Dendritic cell treated with granulocyte-macrophage colony-stimulating factor and Interleukin-4, amounts not matched to agents 40 ng/mL and 50 ng/mL, for 4 days (primary cell): Measurements from ENCODE around the gene MRM3.
"Not testable (repeated sequence)": the region's sequence is repeated elsewhere in the genome, so short reads cannot be mapped to it uniquely, and the experiment has no call there.

ENCODE experiments used
- H3K27ac Mint-ChIP-seq: one replicate; pipeline ENCODE4 v1.8.0; 2022; ENCODE audit warnings: mild to moderate bottlenecking, mixed read lengths
- H3K27me3 Mint-ChIP-seq: one replicate; pipeline ENCODE4 v1.8.0; 2022; ENCODE audit warnings: mild to moderate bottlenecking, mixed read lengths
- H3K36me3 Mint-ChIP-seq: one replicate; pipeline ENCODE4 v1.8.0; 2022; ENCODE audit warnings: low read depth, mixed read lengths
- H3K4me1 Mint-ChIP-seq: one replicate; pipeline ENCODE4 v1.8.0; 2022; ENCODE audit warnings: low read depth, mixed read lengths
- H3K4me3 Mint-ChIP-seq: one replicate; pipeline ENCODE4 v1.8.0; 2022; ENCODE audit warnings: mild to moderate bottlenecking, moderate library complexity, mixed read lengths
- H3K9me3 Mint-ChIP-seq: one replicate; pipeline ENCODE4 v1.8.0; 2022; ENCODE audit warnings: mixed read lengths
- intact Hi-C: fragments of 100-400 bp; cut with micrococcal nuclease; formaldehyde crosslinking; loops from one replicate; pipeline ENCODE4 v1.15.0; 2022

Gene MRM3

DNA sequence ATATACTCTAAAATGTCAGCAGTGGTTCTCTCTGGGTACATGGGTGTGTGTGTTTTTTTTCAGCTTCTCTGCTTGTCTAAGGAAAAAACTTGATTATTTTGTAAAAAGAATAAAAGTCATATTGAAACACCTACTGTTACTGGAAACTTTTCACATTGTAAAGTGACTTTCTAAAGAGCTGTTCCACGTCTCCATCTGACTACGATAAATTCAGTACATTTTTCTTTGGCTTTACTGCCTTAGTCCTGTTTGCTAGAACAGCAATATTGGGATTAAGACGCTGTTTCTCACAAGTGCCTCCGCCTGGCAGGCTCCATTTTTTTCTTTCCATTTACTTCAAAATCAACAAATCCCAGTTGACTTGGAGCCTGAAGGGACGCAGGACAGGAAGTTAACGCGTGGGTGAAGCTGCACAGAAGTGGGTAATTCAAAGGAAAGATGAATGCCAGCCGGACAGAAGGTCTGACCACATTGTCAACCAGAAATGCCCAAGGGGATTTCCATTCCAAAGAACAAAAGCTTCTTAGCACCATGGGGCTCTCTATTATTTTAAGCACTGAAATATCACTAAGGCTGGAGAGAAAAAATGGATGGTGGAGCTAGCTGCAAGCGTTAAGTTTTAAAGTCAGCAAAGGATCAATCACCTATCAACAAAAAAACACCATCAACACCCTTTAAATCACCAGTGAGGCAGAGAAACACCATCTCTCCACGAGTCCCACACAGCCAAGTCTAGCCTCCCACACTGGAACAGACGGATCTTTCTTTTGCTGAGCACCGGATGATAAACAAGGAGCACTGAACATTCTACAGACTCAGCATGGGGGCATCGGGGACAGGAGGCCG, 8.5 kb upstream of the MRM3 start:
- Mint-ChIP-seq H3K27ac (no peak overlapping the region), H3K36me3 (peaks cover 96% of the 10 kb centered on the region), H3K4me1 (peaks cover 6% of the 10 kb centered on the region), H3K4me3 (no peak overlapping the region), H3K9me3 (no peaks in the 10 kb centered on the region), H3K27me3 (no peaks in the 10 kb centered on the region)
- intact Hi-C loops = no loop called here

DNA sequence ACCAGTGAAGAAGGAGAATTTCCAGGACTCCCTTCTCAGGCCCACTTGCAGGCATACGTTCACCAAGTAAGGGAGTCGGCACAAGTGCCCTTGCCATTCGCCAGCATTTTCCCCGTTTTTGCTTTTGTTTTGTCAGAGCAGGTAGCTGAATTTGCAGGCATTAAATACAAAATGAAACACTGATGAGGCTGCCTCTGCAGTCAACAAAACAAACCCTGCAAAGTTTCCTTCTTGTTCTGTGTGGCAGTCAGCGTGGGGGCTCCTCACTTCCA, 7.9 kb upstream of the MRM3 start:
- H3K4me3 Mint-ChIP-seq = no peak overlapping the region
- H3K9me3 Mint-ChIP-seq = no peaks in the 10 kb centered on the region
- intact Hi-C loops = no loop called here
- no peaks in the 10 kb centered on the region for H3K27me3 Mint-ChIP-seq
- H3K36me3 Mint-ChIP-seq = peaks cover 93% of the 10 kb centered on the region
- no peak overlapping the region for H3K27ac Mint-ChIP-seq
- H3K4me1 Mint-ChIP-seq = peaks cover 6% of the 10 kb centered on the region

DNA sequence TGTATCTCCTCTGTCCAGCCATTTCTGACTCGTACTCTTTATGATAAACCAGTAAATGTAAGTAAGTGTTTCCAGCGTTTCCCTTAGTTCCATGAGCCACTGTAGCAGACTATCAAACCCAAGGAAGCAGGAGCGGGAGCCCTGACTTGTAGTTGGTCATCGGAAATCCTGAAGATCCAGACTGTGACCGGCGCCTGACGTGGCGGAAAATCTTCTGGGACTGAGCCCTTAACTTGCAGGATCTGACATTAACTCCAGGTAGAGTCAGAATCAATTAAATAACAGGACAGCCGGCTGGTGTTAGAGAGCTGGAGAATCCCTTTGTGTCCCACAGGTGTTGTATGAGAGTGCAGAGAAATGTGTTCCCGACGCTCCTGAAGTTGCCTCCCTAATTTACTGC, 4.1 kb upstream of the MRM3 start:
- Mint-ChIP-seq H3K9me3 (no peaks in the 10 kb centered on the region), H3K27ac (no peak overlapping the region), H3K4me3 (no peak overlapping the region), H3K36me3 (peaks cover 84% of the 10 kb centered on the region), H3K4me1 (peaks cover 26% of the 10 kb centered on the region), H3K27me3 (no peaks in the 10 kb centered on the region)
- intact Hi-C loops = no loop called here

DNA sequence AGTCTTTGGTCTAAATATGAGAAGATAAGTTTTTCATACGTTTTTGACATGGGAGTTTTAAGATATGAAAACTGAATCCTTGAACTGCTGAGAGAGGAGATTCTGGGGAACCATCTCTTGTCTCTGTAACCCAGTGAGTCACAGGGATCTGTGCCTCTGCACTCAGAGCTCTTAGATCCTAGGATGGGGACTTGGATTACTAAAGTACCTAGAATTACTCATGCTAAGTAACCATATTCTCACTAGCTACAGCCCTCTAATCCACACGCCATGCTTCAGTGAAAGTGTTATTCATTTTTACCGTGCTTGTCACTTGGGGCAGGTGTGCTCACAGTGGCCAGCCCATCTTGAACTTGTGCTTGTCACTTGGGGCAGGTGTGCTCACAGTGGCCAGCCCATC, 2.0 kb downstream of the MRM3 start:
- Mint-ChIP-seq H3K36me3 (peaks cover 67% of the 10 kb centered on the region), H3K27ac (no peak overlapping the region)
- intact Hi-C loops = loop anchor here (5.0 kb wide), 1 partner anchor 213 kb away; the partner anchor contains the start of gene TIMM22

DNA sequence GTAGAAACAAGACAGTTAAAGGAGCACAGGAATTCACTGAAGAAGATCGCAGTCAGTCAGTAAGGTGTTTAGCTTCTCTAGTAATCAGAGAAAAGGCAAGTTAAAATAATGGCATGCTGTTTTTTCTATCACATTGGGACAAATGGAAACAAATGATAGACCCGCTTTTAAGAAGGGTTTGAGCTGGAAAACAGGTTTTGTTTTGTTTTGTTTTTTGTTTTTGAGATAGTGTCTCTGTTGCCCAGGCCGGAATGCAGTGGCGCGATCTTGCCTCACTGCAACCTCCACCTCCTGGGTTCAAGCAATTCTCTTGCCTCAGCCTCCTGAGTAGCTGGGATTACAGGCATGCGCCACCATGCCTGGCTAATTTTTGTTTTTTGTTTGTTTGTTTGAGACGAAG, 3.7 kb downstream of the MRM3 start:
- H3K27me3 Mint-ChIP-seq, intact Hi-C loops, H3K9me3 Mint-ChIP-seq, H3K4me3 Mint-ChIP-seq, H3K27ac Mint-ChIP-seq: not testable (repeated sequence)
- H3K4me1 Mint-ChIP-seq = peaks cover 17% of the 10 kb centered on the region
- peaks cover 73% of the 10 kb centered on the region for H3K36me3 Mint-ChIP-seq

More for the DNA sequence above, 2.0 kb downstream of the MRM3 start:
- Mint-ChIP-seq H3K9me3 (no peaks in the 10 kb centered on the region), H3K27me3 (no peaks in the 10 kb centered on the region), H3K4me1 (peaks cover 23% of the 10 kb centered on the region), H3K4me3 (no peak overlapping the region)

DNA sequence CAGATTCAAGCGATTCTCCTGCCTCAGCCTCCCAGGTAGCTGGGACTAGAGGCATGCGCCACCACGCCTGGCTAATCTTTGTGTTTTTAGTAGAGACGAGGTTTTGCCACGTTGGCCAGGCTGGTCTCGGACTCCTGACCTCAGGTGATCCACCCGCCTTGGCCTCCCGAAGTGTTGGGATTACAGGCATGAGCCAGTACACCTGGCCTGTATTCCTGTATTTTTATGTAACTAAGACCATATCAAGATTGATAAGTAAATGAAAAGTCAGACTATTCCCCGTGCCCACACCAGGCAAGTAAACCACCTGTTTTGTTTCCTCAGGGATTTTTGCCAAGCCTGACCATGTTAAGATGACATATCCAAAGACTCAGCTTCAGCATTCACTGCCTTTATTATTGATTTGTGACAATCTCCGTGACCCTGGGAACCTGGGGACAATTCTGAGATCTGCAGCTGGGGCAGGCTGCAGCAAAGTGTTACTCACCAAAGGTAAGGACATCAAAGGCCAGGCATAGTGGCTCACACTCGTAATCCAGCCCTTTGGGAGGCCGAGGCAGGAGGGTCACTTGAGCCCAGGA, 5.6 kb downstream of the MRM3 start:
- Mint-ChIP-seq H3K27me3 (no peaks in the 10 kb centered on the region), H3K36me3 (peaks cover 80% of the 10 kb centered on the region), H3K4me1 (peaks cover 7% of the 10 kb centered on the region), H3K27ac (no peak overlapping the region), H3K9me3 (no peaks in the 10 kb centered on the region), H3K4me3 (no peak overlapping the region)
- intact Hi-C loops = no loop called here

DNA sequence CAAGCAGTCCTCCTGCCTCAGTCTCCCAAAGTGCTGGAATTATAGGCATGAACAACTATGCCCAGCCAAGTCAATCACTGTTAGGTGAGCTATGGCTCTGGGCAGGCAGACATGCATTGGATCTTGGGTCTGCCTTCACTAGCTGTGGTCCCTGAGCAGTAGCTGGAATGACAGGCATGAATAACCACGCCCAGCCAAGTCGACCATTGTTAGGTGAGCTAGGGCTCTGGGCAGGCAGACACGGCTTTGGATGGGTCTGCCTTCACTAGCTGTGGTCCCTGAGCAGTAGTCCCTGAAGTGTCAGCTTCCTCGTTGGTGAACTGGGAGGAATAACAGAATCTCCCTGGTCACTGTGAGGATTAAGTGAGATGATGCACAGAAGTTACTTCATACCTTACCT, 6.4 kb downstream of the MRM3 start:
- H3K9me3 Mint-ChIP-seq = no peaks in the 10 kb centered on the region
- intact Hi-C loops = no loop called here
- H3K4me3 Mint-ChIP-seq = no peak overlapping the region
- no peaks in the 10 kb centered on the region for H3K4me1 Mint-ChIP-seq
- H3K27ac Mint-ChIP-seq = no peak overlapping the region
- peaks cover 86% of the 10 kb centered on the region for H3K36me3 Mint-ChIP-seq
- H3K27me3 Mint-ChIP-seq = no peaks in the 10 kb centered on the region

DNA sequence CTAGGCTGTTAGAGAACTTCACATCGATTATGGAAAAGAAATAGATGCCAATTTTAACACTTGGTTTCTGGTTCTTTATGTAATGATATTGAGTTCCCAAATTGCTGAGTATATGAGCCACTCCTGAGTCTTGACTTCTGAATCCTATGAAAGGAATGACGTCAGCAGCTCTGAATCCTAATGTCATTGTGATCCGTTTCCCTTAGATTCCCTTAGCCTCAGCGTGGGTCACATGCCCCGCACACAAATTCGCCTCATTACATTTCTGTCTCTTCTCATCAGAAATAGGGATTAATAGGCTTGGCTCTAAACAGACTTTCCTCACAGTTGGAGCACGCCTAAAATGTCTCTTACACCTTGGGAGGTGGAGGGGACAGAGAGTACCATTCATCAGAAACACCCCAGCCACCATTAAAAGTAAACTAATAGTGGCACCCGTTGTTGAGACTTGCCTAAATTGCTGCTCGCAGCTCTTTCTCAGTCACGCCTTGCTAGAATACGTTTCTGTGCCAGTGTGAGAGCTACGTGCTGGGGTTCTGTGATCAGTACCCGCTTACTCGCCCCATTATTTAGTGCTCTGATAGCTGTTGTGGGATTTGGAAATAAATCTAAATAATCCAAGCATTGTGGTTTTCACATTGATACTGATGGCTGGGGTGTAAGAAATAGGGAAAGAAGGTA, 7.1 kb downstream of the MRM3 start:
- no peak overlapping the region for H3K27ac Mint-ChIP-seq
- H3K36me3 Mint-ChIP-seq = peaks cover 79% of the 10 kb centered on the region
- intact Hi-C loops = no loop called here

DNA sequence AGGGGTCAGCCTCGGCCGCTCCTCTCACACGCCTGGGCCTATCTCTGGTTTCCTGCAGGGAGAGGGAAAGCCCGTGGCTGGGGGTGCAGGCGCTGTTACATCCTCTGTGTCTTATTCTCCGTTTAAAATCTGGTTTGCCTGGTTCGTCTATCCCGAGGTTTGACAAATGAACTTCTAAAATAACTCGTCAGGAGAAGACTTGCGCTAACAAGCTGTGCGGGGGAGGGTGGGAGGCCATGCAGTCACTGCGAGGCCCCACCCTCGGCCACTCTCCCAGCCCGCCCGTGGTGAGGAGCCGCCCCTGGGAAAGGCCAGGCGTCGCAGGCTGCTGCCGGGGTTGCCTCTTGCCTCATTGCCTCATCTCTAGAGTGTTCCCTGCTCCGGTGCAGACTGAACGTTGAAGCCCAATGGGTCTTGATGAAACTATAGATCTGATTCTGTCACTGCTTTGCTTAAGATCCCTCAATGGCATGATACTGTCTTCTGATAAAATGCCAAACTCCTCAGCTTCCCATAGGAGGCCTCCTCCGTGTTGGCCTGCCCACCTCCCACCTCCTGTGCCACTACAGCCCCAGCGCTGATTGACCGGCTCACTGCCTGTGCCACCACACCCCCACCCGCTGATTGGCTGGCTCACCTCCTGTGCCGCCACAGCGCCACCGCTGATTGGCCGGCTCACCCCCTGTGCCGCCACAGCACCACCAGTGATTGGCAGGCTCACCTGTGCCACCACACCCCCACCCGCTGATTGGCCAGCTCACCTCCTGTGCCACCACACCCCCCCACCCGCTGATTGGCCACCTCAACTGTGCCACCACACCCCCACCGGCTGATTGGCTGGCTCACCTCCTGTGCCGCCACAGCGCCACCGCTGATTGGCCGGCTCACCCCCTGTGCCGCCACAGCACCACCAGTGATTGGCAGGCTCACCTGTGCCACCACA, 8.0 kb downstream of the MRM3 start:
- intact Hi-C loops = not testable (repeated sequence)
- H3K36me3 Mint-ChIP-seq = peaks cover 76% of the 10 kb centered on the region

More for the DNA sequence above, 7.1 kb downstream of the MRM3 start:
- Mint-ChIP-seq H3K9me3 (no peaks in the 10 kb centered on the region), H3K27me3 (no peaks in the 10 kb centered on the region), H3K4me3 (no peak overlapping the region), H3K4me1 (peaks cover under 1% of the 10 kb centered on the region)

DNA sequence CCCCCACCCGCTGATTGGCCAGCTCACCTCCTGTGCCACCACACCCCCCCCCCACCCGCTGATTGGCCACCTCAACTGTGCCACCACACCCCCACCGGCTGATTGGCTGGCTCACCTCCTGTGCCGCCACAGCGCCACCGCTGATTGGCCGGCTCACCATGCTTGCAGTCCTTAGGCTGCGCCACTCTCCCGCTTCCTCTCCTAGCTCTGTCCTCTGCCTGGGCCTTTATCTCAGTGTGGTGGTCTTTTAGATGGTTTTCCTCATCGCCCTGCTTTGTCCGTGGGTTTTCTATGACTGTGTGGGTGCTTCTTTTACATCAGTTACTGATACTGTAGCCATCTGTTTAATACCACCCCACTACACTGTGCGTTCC, 8.7 kb downstream of the MRM3 start:
- H3K27ac Mint-ChIP-seq, H3K27me3 Mint-ChIP-seq, H3K4me3 Mint-ChIP-seq, H3K4me1 Mint-ChIP-seq, intact Hi-C loops, H3K9me3 Mint-ChIP-seq: not testable (repeated sequence)
- peaks cover 76% of the 10 kb centered on the region for H3K36me3 Mint-ChIP-seq

More for the DNA sequence above, 8.0 kb downstream of the MRM3 start:
- H3K4me3 Mint-ChIP-seq, H3K27ac Mint-ChIP-seq, H3K9me3 Mint-ChIP-seq, H3K27me3 Mint-ChIP-seq, H3K4me1 Mint-ChIP-seq: not testable (repeated sequence)

DNA sequence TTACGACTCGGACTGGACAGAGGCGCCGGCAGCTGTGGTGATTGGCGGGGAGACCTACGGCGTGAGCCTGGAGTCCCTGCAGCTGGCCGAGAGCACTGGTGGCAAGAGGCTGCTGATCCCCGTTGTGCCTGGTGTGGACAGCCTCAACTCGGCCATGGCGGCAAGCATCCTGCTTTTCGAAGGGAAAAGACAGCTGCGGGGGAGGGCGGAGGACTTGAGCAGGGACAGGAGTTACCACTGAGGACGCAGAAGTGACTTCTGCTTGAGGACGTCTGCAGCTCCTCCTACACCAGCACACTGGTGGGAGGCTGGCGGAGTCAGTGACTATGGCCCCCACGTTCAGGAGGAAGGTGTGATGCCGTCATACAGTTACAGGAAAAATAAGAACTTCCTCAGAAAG, 9.7 kb downstream of the MRM3 start:
- Mint-ChIP-seq H3K9me3 (no peaks in the 10 kb centered on the region), H3K36me3 (peaks cover 67% of the 10 kb centered on the region), H3K27me3 (peaks cover 2% of the 10 kb centered on the region), H3K4me1 (peaks cover 9% of the 10 kb centered on the region), H3K4me3 (no peak overlapping the region), H3K27ac (no peak overlapping the region)
- intact Hi-C loops = no loop called here

DNA sequence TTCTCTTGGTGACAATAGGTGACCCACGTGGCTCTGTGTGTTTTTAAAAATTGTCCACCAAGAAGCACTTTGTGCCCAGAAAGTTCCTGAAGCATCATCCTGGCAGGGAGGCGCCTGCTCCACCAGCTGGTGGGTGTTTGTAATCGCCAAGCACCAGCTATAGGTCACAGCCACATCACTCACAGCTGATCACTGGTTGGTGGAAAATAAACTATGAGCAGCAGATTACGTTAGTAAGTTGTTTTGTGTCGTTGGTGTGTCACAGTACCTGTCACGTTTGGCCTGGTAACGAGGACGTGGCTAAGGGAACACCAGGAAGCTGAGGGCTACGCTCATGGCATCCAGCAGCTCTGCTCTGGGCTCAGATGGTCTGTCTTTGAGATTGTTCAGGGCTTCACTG, 10.1 kb downstream of the MRM3 start:
- Mint-ChIP-seq H3K9me3 (no peaks in the 10 kb centered on the region), H3K36me3 (peaks cover 62% of the 10 kb centered on the region), H3K27me3 (peaks cover 2% of the 10 kb centered on the region), H3K4me3 (no peak overlapping the region), H3K27ac (no peak overlapping the region), H3K4me1 (peaks cover 9% of the 10 kb centered on the region)
- intact Hi-C loops = no loop called here

DNA sequence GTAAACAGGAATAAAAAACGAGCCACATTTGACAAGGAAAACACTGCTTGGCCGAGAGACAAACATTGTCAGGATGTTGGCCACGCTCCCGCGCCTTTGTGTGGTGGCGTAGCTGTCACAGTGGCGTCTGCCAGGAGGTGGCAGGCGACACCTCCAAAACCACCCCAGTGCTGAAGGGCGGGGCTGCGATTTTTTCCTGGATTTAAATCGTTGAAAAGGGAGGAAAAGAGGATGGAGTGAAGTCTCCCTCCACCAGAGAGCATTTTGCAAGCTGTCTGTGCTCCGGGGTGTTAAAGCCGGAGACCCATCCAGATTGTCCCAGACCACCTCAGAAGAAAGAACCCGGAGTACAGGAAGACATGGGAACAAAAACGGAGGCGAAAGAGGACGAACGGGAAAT, 12.7 kb downstream of the MRM3 start:
- Mint-ChIP-seq H3K27ac (no peak overlapping the region), H3K27me3 (peaks cover 2% of the 10 kb centered on the region), H3K9me3 (no peaks in the 10 kb centered on the region), H3K4me1 (peaks cover 9% of the 10 kb centered on the region), H3K36me3 (peaks cover 36% of the 10 kb centered on the region), H3K4me3 (peak overlapping the region; percentile 53)
- intact Hi-C loops = loop anchor here (1.0 kb wide), 1 partner anchor 186 kb away; no protein-coding TSS in a partner anchor
